Nephron (organoid): ENCODE measurements around the gene TCP11L2.
"Not testable (repeated sequence)": the region's sequence is repeated elsewhere in the genome, so short reads cannot be mapped to it uniquely, and the experiment has no call there.

Experiments used
- H3K27ac Mint-ChIP-seq, 3 experiments: 2 replicates each; pipeline ENCODE4 v1.8.0; 2020; ENCODE audit warnings: mixed read lengths in 3 of 3, mild to moderate bottlenecking in 2 of 3, moderate library complexity in 1 of 3
- H3K27me3 Mint-ChIP-seq: 2 replicates; pipeline ENCODE4 v1.8.0; 2021; ENCODE audit warnings: low read depth, mild to moderate bottlenecking, moderate library complexity, mixed read lengths
- H3K36me3 Mint-ChIP-seq: 2 replicates; pipeline ENCODE4 v1.8.0; 2020; ENCODE audit warnings: low read depth, mixed read lengths
- H3K4me1 Mint-ChIP-seq: 2 replicates; pipeline ENCODE4 v1.8.0; 2020; ENCODE audit warnings: mixed read lengths
- H3K4me3 Mint-ChIP-seq, 3 experiments: 2 replicates each; pipeline ENCODE4 v1.8.0; 2020; ENCODE audit warnings: mild to moderate bottlenecking in 3 of 3, mixed read lengths in 3 of 3, moderate library complexity in 2 of 3
- H3K9me3 Mint-ChIP-seq: 2 replicates; pipeline ENCODE4 v1.8.0; 2020; ENCODE audit warnings: mixed read lengths
- CTCF ChIP-seq, 3 experiments: fragments of 200-600 bp; sonication (generic); IDR thresholded peaks; one replicate each; pipeline ENCODE4 v1.5.0; 2021; ENCODE audit warnings: antibody characterized with exemption in 3 of 3; ENCODE audit not compliant: unreplicated experiment in 3 of 3

Gene TCP11L2

GRCh38 chr12:106378788-106379187 is 76.3 kb downstream of the TCP11L2 start:
- H3K4me1 Mint-ChIP-seq, result no peaks in the 10 kb centered on the region
- H3K27ac Mint-ChIP-seq, result no peak overlapping the region
- H3K27me3 Mint-ChIP-seq, result no peaks in the 10 kb centered on the region
- peaks cover 88% of the 10 kb centered on the region for H3K36me3 Mint-ChIP-seq
- H3K9me3 Mint-ChIP-seq, result peaks cover 16% of the 10 kb centered on the region
- no peak for TF ChIP-seq CTCF (IDR thresholded peaks at IDR 0.05; ENCODE audit: unreplicated experiment in 3 of 3)
- no peak overlapping the region for H3K4me3 Mint-ChIP-seq

GRCh38 chr12:106380954-106381353 is 78.4 kb downstream of the TCP11L2 start:
- Mint-ChIP-seq H3K27me3 (no peaks in the 10 kb centered on the region), H3K4me1 (no peaks in the 10 kb centered on the region), H3K4me3 (no peak overlapping the region), H3K27ac (no peak overlapping the region), H3K36me3 (peaks cover 80% of the 10 kb centered on the region), H3K9me3 (peaks cover 11% of the 10 kb centered on the region)
- no peak for TF ChIP-seq CTCF (IDR thresholded peaks at IDR 0.05; ENCODE audit: unreplicated experiment in 3 of 3)

GRCh38 chr12:106381866-106382265 is 79.3 kb downstream of the TCP11L2 start:
- not testable (repeated sequence) for H3K4me3 Mint-ChIP-seq, H3K27me3 Mint-ChIP-seq, H3K4me1 Mint-ChIP-seq, H3K27ac Mint-ChIP-seq
- peaks cover 71% of the 10 kb centered on the region for H3K36me3 Mint-ChIP-seq
- peaks cover 11% of the 10 kb centered on the region for H3K9me3 Mint-ChIP-seq

GRCh38 chr12:106386813-106387535 is 84.4 kb downstream of the TCP11L2 start:
- Mint-ChIP-seq H3K9me3 (peaks cover 9% of the 10 kb centered on the region), H3K27ac (no peak overlapping the region), H3K36me3 (peaks cover 40% of the 10 kb centered on the region), H3K4me3 (no peak overlapping the region), H3K27me3 (no peaks in the 10 kb centered on the region), H3K4me1 (no peaks in the 10 kb centered on the region)
- no peak for TF ChIP-seq CTCF (IDR thresholded peaks at IDR 0.05; ENCODE audit: unreplicated experiment in 3 of 3)

GRCh38 chr12:106387848-106388377 is 85.4 kb downstream of the TCP11L2 start:
- H3K27ac Mint-ChIP-seq, result no peak overlapping the region
- H3K9me3 Mint-ChIP-seq, result peaks cover 2% of the 10 kb centered on the region
- H3K27me3 Mint-ChIP-seq, result no peaks in the 10 kb centered on the region
- no peak overlapping the region for H3K4me3 Mint-ChIP-seq
- peaks cover 33% of the 10 kb centered on the region for H3K36me3 Mint-ChIP-seq
- no peaks in the 10 kb centered on the region for H3K4me1 Mint-ChIP-seq
- TF ChIP-seq CTCF (IDR thresholded peaks at IDR 0.05; ENCODE audit: unreplicated experiment in 3 of 3), result no peak

- Mint-ChIP-seq H3K36me3 (peaks cover 34% of the 10 kb centered on the region), H3K27me3 (no peaks in the 10 kb centered on the region), H3K9me3 (no peaks in the 10 kb centered on the region), H3K27ac (no peak overlapping the region), H3K4me3 (no peak overlapping the region), H3K4me1 (no peaks in the 10 kb centered on the region)
- no peak for TF ChIP-seq CTCF (IDR thresholded peaks at IDR 0.05; ENCODE audit: unreplicated experiment in 3 of 3)
Measured at GRCh38 chr12:106389151-106389550, 86.6 kb downstream of the TCP11L2 start.
